Embryonic facial prominence (tissue), 1 donor: ENCODE measurements around the gene EFCAB12.

Experiments
- DNase-seq: peaks from one replicate; pipeline ENCODE4 v3.0.0-alpha.2; 2016; ENCODE audit errors: extremely low spot score

EFCAB12 gene

GRCh38 chr3:129445471-129445870 lies 17.0 kb upstream of the EFCAB12 start:
- DNase-seq = no peak

GRCh38 chr3:129442947-129443346 lies 14.5 kb upstream of the EFCAB12 start:
- DNase-seq = no peak

GRCh38 chr3:129442486-129442885 lies 14.1 kb upstream of the EFCAB12 start:
- no peak for DNase-seq

GRCh38 chr3:129441782-129442181 lies 13.3 kb upstream of the EFCAB12 start:
- DNase-seq = no peak

- no peak for DNase-seq
Observed at GRCh38 chr3:129441215-129441614, 12.8 kb upstream of the EFCAB12 start.

- no peak for DNase-seq
Observed at GRCh38 chr3:129440618-129441190, 12.3 kb upstream of the EFCAB12 start.

- peak; percentile 91 for DNase-seq
Observed at GRCh38 chr3:129439817-129440617, 11.6 kb upstream of the EFCAB12 start, which contains the start of the genes IFT122 and MBD4. TSS of gene IFT122 (plus strand) at chr3:129440224. CDS start at chr3:129440331, 107 bp downstream. TSS of gene MBD4 (minus strand) at chr3:129439948. CDS start at chr3:129439833, 115 bp downstream.

- DNase-seq = no peak
Observed at GRCh38 chr3:129439226-129439816, 10.9 kb upstream of the EFCAB12 start.

GRCh38 chr3:129435367-129435766 lies 6.9 kb upstream of the EFCAB12 start:
- no peak for DNase-seq

- DNase-seq = no peak
Observed at GRCh38 chr3:129434140-129434539, 5.7 kb upstream of the EFCAB12 start.

GRCh38 chr3:129433565-129433964 lies 5.1 kb upstream of the EFCAB12 start:
- DNase-seq = no peak

- DNase-seq = no peak
Observed at GRCh38 chr3:129432671-129433070, 4.2 kb upstream of the EFCAB12 start.

- DNase-seq = no peak
Observed at GRCh38 chr3:129432036-129432435, 3.6 kb upstream of the EFCAB12 start.

- no peak for DNase-seq
Observed at GRCh38 chr3:129429602-129430001, 1.2 kb upstream of the EFCAB12 start.

GRCh38 chr3:129429080-129429451 lies 630 bp upstream of the EFCAB12 start:
- DNase-seq = no peak

GRCh38 chr3:129428007-129428375 lies 445 bp downstream of the EFCAB12 start:
- no peak for DNase-seq

- no peak for DNase-seq
Observed at GRCh38 chr3:129425619-129426018, 2.8 kb downstream of the EFCAB12 start.

- DNase-seq = no peak
Observed at GRCh38 chr3:129425213-129425612, 3.2 kb downstream of the EFCAB12 start.

- DNase-seq = no peak
Observed at GRCh38 chr3:129424185-129424841, 4.1 kb downstream of the EFCAB12 start.

GRCh38 chr3:129422897-129423296 lies 5.5 kb downstream of the EFCAB12 start:
- DNase-seq = no peak

- no peak for DNase-seq
Observed at GRCh38 chr3:129421988-129422745, 6.3 kb downstream of the EFCAB12 start.
